ENCODE measurements around the gene TMEM38B. TPM values are rescaled to one million over a fixed set of nuclear protein-coding genes. Genes with fewer than 3 reads are reported as not detected.
"Not testable (repeated sequence)": the region's sequence is repeated elsewhere in the genome, so short reads cannot be mapped to it uniquely, and the experiment has no call there.

The TMEM38B gene
- total RNA-seq, 1 donor: 17.7 TPM

DNA sequence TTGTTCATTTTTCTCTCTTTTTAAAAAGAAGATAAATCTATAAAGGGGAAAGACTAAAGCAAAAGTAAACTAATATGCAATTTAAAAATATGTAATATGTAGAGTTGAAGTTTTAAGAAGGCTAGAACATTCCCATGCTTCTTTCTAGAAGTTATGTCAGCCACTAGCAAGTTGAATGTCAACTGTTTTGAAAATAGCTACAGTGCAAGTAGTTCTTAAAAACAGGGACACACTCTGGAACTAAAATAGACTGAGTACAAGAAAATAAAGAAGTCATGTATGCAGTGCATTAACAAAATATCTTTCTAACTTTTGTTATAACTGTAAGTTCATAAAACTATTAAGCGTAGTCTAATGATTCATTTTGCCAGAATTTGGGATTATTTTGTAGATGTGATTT lies 7.9 kb downstream of the TMEM38B start:
- DNase-seq (ENCODE audit: low read depth): no peak
- H3K4me3 ChIP-seq (ENCODE audit: low read depth, low read length): no peak overlapping the region
- TF ChIP-seq, protein P1, sequence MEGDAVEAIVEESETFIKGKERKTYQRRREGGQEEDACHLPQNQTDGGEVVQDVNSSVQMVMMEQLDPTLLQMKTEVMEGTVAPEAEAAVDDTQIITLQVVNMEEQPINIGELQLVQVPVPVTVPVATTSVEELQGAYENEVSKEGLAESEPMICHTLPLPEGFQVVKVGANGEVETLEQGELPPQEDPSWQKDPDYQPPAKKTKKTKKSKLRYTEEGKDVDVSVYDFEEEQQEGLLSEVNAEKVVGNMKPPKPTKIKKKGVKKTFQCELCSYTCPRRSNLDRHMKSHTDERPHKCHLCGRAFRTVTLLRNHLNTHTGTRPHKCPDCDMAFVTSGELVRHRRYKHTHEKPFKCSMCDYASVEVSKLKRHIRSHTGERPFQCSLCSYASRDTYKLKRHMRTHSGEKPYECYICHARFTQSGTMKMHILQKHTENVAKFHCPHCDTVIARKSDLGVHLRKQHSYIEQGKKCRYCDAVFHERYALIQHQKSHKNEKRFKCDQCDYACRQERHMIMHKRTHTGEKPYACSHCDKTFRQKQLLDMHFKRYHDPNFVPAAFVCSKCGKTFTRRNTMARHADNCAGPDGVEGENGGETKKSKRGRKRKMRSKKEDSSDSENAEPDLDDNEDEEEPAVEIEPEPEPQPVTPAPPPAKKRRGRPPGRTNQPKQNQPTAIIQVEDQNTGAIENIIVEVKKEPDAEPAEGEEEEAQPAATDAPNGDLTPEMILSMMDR (IDR thresholded peaks at IDR 0.05; ENCODE audit: insufficient read depth, low read length): no peak

GRCh38 chr9:105703638-105704037 lies 9.3 kb downstream of the TMEM38B start:
- DNase-seq (ENCODE audit: low read depth): not testable (repeated sequence)

DNA sequence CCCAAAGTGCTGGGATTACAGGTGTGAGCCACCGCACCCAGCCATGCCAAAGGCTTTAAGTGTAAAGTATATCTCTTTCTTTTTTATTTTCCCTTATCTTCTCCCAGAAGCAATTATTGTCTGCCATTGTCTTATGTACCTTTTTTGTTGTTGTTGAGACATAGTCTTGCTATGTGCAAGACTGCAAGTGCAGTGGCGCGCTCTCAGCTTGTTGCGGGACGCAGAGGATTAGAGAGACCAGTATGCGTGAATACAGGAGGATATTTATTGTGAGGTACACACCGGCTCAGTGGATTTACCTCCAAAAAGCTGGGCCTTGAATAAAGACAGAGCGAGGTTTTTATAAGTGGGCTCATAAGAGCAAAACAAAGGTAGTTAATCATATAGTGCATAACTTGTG lies 11.8 kb downstream of the TMEM38B start:
- TF ChIP-seq, protein P1 (IDR thresholded peaks at IDR 0.05; ENCODE audit: insufficient read depth, low read length): no peak
- no peak overlapping the region for H3K4me3 ChIP-seq (ENCODE audit: low read depth, low read length)
- no peak for DNase-seq (ENCODE audit: low read depth)

More at GRCh38 chr9:105703638-105704037, 9.3 kb downstream of the TMEM38B start:
- H3K4me3 ChIP-seq (ENCODE audit: low read depth, low read length): not testable (repeated sequence)

DNA sequence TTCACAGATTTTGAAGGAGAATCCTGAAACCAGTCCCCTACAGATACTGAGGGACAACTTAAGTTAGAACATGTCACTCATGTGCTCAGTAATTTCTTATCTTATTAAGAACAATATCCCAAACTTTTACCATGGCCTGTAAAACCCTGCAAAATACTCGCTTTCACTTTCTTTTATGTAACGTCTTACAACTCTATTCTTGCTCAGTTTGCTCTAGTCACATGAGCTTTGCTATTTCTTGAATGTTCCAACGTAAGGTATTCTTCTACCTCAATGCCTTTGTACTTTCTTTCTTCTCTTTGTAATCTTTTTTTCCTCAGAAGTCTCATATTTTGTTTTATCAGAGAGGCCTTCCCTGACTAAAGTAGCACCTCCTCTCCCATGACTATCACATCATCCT lies 14.1 kb downstream of the TMEM38B start:
- H3K4me3 ChIP-seq (ENCODE audit: low read depth, low read length): no peak overlapping the region
- TF ChIP-seq, protein P1 (IDR thresholded peaks at IDR 0.05; ENCODE audit: insufficient read depth, low read length): no peak
- no peak for DNase-seq (ENCODE audit: low read depth)

DNA sequence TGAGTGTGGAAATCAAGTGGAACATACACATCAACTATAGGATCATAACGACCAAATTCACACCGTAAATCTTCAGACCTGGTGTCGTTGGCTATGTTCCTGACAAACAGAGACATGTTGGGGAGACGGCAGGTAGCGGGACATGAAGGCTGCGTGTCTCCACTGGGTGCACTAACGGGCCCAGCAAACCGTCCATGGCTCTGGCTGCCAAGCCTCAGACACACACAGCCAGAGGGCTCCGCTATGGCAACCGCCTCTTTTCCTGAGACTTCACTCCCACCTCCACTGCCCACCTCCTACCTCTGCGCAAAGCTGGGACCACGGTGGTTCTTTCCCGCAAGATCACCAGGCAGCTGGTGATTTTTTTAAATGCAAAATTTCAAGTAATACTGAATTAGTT lies 16.3 kb downstream of the TMEM38B start:
- H3K4me3 ChIP-seq (ENCODE audit: low read depth, low read length): no peak overlapping the region
- no peak for DNase-seq (ENCODE audit: low read depth)
- TF ChIP-seq, protein P1 (IDR thresholded peaks at IDR 0.05; ENCODE audit: insufficient read depth, low read length): no peak

DNA sequence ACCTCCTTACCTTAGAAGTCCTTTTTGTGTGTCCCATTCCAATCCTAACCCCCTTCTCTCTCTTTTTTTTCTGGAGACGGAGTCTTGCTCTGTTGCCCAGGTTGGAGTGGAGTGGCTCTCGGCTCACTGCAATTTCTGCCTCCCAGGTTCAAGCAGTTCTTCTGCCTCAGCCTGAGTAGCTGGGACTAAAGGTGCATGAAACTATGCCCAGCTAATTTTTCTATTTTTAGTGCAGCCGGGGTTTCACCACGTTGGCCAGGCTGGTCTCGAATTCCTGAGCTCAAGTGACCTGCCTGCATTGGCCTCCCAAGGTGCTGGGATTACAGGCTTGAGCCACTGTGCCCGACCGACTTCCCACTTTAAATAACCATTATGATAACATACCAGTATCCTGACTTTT lies 17.5 kb downstream of the TMEM38B start:
- H3K4me3 ChIP-seq (ENCODE audit: low read depth, low read length): no peak overlapping the region
- no peak for DNase-seq (ENCODE audit: low read depth)
- TF ChIP-seq, protein P1 (IDR thresholded peaks at IDR 0.05; ENCODE audit: insufficient read depth, low read length): no peak

DNA sequence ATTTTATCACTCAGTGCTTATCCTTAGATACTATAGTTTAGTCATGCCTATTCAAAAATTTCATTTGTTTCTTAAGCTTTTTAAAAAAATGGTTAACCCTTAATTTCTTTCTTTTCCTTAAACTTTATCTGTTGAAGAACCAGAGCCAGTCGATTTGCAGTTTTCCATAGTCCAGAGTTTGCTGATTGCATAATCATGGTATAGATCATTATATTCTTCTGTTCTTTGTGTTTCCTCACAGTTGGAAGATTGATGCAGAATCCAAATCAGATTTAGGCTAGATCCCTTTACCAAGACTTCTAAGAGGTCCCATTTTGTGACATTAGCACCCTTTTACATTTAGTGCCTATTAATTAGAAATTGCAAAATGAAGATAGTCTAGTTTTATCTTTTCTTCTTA lies 18.0 kb downstream of the TMEM38B start:
- TF ChIP-seq, protein P1 (IDR thresholded peaks at IDR 0.05; ENCODE audit: insufficient read depth, low read length): no peak
- DNase-seq (ENCODE audit: low read depth): no peak
- no peak overlapping the region for H3K4me3 ChIP-seq (ENCODE audit: low read depth, low read length)

Data from fibroblast of the aortic adventitia (primary cell).